HG02840 (cell line): Measurements from ENCODE around the gene ADPRS.

ENCODE experiments used
- ATAC-seq: cut with Tn5 transposase; IDR thresholded peaks from one replicate; pipeline ENCODE4 v1.9.1; 2021; ENCODE audit warnings: mild to moderate bottlenecking, moderate library complexity, moderate number of reproducible peaks; ENCODE audit not compliant: unreplicated experiment, low FRiP score

Gene ADPRS

DNA sequence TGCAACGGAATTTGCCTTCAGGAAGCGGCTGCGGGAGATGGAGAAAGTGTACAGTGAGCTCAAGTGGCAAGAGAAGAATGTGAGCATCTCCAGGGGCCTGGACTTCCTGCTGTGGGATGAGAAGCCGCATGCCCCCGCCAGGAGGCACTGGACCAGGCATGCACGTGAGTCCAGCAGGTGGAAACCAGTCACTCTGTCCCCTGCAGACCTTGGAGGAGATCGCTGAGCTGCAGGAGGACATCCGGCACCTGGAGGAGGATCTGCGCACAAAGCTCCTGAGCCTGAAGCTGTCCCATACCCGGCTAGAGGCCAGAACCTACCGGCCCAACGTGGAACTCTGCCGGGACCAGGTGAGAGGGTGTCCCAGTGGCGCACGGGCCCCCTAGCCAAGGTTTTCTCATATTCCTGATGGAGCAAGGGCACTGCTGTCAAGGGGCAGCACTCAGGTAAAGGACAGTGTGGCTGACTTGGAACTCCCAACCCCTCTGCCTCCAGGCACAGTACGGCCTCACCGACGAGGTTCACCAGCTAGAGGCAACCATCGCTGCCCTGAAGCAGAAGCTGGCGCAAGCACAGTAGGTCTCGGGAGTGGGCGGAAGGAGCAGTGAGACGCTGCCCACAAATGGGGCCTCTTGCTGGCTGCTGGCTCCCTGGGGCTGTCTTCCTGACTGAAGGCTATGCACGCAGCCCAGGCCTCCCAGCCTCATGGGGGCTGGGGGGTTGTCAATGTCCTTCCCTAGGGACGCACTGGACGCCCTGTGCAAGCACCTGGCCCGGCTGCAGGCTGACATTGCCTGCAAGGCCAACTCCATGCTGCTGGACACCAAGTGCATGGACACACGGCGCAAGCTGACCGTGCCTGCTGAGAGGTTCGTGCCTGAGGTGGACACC, 1.2 kb upstream of the ADPRS start:
- ATAC-seq, result no peak

DNA sequence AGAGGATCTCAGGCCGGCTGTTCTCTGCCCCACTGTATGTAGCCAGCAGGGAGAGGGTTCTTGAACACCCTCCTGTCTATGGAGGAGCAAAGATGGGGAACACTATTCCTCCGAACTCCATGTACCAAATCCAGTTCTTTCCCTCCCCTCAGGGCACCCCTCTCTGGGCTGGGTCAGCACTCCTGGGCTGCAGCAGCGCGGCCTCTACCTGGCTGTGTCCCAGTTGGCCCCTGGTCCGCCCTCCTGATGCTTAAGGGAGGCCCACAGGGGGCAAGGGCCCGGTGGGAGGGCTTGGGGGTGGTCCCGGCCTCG, 471 bp upstream of the ADPRS start:
- no peak for ATAC-seq

DNA sequence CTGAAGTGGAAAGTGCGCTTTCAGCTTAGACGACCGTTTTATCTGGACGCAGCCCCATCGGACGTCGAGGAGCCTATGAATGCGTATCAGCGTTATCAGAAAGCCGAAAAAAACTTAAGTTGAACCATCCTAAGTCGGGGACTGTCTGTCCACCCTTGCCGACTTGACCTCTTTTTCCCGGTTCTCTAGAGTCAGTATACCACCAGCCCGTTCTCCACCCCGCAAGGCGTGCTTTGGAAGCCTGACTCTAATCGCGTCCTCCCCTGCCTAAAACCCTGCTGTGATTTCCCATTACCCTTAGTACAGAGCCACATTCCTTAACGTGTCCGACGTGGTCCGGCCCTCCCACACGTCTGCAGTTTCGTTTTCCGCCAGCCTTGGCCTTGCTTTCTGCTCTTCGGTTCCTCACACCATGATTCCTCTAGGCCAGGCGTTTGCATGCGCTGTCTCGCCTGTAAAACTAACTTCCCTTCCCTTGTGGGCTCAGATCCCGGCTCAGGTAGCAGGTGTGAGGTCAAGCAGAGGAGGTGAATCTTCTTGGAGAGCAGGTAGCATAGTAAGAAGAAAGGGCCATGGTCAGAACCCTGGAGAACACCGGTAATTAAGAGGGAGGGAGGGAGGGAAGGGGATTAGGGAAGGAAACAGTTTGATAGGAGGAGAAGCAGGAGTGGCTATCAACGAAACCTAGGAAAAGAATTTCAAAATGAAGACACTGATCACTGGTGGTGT, 865 bp downstream of the ADPRS start:
- no peak for ATAC-seq

DNA sequence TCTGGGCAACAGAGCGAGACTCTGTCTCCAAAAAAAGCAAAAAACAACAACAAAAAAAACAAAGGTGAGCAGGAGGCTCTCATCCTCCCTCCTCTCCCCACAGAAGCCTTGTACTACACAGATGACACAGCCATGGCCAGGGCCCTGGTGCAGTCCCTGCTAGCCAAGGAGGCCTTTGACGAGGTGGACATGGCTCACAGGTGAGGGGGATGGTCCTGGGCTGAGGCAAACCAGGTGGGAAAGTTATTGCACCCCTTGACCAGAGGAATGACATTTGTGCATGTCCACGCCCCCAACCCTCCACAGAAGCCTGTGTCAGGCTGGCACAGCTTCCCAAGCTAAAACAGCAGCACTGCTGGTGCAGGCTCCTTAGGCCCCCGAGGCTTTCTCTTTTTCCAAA, 2.4 kb downstream of the ADPRS start:
- ATAC-seq, result no peak

DNA sequence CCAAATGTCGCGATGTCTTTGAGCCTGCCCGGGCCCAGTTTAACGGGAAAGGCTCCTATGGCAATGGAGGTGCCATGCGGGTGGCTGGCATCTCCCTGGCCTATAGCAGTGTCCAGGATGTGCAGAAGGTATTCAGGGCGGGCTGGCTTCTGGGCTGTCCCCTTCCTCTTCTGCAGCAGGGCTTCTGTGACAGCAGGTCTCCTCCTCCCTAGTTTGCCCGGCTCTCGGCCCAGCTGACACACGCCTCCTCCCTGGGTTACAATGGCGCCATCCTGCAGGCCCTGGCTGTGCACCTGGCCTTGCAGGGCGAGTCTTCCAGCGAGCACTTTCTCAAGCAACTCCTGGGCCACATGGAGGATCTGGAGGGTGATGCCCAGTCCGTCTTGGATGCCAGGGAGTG, 3.0 kb downstream of the ADPRS start:
- no peak for ATAC-seq

DNA sequence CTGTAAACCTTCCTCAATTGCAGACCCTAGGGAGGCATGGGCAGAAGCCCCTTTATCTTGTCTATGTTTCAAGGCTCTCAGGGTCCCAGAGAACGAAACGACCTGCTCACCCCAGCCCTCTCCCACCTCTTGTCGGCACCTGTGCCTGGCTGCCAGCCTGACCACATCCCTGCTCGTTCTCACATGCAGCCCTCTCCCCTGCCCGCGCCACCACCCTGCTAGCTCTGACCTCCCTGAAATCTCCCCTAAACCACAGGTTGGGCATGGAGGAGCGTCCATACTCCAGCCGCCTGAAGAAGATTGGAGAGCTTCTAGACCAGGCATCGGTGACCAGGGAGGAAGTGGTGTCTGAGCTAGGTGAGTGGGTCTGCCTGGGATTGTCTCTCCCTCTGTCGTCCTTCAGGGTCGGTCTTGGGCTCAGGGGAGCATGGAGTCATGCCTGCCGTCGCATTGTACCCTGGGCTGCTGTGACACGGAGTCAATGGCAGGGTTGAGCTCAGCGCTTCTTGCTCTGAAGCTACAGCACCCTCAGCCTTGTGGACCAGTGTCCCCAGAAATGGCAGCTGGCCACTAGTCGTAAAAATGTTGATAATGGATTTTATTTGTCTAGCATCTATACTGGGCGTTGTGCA, 3.6 kb downstream of the ADPRS start:
- no peak for ATAC-seq

DNA sequence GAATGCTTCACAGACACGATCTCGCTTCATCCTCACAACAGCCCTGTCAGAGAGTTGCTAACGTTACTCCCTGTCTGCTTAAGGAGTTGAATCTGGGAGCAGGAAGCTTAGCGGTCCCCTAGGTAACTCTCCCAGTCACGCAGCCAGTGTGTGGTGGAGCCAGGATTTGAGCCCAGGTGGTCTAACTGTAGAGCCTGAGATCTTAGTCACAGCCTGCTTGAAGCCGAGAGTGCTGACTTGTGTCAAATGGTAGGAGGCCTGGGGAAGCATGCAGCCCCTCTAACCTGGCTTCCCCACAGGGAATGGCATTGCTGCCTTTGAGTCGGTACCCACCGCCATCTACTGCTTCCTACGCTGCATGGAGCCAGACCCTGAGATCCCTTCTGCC, 4.1 kb downstream of the ADPRS start:
- no peak for ATAC-seq

DNA sequence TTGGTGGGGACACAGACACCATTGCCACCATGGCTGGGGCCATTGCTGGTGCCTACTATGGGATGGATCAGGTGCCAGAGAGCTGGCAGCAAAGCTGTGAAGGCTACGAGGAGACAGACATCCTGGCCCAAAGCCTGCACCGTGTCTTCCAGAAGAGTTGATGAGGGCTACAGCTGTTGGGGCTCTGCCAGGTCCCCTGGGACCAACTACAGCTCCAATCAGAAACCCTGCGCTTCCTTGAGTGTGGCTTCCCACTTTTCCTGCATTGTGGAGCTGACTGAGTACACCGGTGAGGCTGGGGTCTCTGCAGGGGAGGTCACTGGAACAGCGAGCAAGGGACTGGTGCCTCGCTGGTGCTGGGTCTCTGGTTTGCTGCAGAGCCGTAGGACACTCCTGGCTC, 4.5 kb downstream of the ADPRS start:
- ATAC-seq, result no peak

DNA sequence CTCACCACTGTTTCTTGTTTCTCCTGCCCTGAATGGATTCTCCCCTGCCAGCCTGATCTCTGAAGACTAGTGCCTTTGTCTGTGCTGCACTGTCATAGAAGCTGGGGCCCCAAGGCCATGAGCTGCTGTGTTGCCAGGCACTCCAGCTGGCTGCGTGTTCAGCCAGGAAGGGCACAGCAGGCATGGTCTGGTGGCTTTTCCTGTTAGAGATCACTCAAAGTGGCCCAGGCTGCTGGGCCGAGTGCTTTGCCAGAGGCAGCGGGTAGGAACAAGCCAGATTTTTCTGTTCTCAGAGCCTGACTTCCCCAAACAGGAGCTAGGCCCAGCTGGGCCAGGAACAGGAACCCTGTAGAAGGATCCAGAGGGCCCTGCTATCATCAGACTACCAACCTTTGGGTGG, 5.2 kb downstream of the ADPRS start:
- ATAC-seq, result no peak

DNA sequence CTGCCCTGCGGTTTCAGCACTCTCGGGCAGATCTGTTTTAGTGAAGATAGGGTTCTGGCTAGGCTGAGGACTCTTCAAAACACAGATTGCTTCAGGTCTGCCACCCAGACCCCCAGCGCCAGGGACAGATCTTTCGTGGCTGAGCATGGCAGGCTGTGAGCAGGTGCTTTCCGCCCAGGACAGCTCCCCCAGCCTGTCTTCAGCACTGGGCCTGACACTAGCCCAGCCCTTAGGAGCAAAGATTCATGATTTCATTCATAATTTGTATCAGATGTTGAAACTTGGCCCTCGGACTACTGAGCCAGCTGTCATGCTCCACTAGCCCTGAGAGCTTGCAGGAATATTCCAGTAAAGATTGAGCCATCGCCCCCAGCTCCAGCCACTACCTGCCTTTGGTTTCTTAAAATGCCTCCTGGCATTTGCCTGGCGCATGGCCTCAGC, 5.9 kb downstream of the ADPRS start:
- ATAC-seq, result no peak

DNA sequence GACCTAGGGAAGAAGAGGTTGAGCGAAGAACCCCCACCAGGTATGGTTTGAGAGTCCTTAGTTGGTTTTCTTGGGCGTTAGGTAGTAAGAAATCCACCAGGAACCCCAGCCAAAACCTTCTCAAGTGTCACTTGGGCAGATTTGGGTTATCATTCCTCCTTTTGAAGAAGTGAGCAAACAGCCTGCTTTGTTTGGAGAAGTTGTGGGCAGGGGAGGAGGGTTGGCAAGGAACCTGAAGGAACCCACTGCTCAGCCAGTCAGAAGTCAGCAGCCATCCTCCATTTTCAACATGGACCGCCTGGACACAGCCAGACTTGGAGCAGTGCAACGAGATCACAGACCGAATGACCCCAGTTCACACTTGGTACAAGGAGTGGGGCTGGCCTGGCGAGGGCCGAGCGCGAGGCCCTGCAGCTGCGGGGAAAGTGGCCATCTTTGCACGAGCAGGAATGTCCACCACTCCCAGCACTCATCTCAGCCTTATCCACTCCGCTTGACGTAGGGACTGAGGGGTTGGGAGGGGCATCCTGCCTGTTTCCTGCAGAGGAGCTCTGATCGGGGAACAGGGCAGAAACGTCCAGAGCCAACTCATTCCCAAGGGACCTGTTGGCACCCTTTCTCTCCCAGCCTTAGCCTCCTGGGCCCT, 7.2 kb downstream of the ADPRS start:
- ATAC-seq, result no peak

DNA sequence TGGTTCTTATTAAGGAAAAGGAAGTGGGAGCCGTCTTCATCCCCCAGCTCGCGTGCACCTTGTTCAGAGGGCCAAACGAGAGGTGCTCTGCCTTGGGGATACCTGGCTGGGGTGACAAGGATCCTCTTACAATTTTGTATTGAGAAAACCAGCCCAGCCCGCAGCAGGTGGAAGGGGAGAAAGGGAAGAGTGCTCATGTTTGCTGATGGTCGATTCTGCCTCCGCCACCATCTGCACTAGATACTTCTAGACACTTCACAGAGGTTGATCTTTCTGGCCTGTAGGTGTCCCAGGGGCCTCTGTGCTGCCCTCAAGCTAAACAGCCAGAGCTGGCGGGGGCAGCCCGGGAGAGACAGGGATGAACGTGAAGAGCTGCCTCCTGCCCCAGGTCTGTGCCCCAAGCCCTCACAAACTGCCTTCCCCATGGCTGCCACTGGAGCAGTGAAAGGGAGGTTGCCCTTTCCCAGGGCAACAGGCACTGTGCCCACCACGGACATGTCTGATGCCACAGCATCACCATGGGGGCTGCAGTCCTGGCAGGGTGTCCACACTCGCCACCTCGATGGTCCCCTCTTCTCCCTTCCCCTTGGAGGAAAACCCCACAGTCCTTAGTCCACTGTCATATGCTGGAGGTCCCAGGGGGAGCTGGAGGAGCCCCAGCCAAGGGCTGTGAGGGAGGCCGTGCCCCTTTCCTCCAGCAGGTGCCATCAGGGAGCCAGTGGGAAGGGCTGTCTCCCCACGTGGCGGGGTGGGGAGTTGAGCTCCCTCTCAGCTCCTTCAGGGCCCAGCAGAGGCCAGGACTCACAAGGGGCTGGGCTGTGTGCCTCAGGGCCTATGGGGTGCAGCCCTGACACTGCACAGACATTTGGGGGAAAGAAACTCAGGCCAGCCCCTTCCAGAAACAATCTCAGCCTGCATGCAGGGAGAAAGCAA, 8.1 kb downstream of the ADPRS start:
- ATAC-seq, result no peak

DNA sequence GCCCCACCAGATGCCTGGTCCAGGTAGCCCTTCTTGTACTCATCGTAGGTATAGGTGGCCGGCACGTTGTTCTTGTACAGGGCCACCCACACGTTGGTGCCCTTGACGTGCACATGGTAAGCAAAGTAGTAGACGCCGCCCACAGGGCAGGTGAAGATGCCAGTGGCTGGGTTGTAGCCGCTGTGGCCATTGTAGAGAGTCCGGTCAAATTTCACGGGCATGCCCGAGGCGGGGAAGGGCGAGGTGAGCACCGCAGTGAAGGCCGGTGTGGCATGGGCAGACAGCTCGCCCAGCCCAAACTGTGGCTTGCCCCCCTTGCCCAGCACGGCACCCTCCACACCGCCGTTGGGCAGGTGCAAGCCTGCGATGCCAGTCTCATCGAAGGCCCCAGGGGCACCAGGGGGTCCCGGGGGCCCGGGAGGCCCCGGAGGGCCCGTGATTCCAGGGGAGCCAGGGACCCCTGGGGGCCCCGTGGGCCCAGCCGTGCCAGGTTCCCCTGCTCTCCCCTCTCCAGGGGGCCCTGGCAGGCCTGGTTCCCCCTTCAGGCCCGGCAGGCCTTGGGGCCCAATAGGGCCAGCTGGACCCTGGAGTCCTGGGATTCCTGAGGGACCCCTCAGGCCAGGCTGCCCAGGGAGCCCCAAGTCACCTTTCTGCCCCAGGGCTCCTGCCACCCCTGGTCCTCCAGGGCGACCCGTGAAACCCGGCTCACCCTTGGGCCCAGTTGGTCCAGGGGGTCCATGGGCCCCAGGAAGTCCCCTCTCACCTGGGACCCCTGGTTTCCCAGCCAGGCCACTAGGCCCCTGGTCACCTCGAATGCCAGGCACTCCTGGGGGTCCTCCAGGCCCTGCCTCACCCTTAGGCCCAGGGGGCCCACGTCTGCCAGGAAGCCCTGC, 9.2 kb downstream of the ADPRS start:
- no peak for ATAC-seq

DNA sequence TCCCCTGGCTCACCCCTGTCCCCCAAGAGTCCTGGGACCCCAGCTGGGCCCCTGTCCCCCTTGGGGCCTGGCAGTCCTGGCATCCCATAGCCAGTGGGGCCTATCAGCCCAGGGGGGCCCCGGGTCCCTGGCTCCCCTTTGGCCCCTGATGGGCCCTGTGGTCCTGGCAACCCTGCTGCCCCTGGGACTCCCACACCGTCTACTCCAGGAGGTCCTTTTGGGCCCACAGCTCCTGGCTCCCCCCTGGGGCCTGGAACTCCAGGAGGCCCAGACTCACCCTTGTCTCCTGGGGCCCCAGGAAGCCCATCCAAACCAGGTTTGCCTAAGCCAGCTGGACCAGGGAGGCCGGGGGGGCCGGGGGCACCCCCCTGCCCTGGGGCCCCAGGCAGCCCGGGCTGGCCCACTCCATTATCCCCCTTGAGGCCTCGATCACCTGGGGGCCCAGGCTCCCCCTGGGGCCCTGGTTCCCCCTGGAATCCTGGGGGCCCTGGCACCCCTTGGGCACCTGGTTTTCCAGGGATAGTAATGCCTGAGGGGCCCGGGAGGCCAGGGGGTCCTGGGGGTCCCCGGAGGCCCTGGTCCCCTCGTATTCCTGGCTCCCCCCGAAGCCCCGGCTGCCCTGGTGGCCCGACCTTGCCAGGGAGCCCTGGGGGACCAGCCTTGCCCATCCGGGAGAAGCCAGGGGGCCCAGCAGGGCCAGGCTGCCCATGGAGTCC, 10.1 kb downstream of the ADPRS start:
- no peak for ATAC-seq

DNA sequence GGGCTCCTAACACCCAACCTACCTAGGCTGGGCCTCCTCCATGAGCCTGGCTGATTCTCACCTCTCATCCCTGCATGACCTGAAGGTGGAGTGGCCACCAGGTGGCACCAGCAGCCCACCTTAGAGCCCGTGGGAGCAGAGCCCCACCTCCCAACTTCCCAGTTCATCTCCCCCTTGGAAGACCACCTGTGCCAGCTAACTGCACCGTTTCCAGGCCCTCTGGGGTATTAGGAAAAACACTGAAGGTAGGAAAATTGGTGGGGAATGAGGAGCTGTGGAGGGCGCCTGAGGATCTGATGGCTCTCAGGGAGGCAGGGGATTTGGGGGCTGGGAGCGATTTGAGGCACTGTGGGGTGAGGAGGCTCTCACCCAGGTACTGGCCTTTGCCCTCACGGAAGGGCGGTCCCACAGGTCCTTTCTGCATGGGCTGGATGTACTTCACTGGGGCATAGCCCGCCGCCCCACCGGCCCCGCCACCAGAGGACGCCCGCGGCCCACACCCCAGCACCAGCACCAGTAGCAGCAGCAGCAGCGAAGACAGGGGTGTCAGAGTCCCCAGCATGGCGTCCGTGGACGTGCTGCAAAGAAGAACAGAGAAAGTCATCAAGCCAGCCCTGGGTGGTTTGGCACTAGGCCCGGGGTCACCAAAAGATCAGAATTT, 11.1 kb downstream of the ADPRS start:
- no peak for ATAC-seq

DNA sequence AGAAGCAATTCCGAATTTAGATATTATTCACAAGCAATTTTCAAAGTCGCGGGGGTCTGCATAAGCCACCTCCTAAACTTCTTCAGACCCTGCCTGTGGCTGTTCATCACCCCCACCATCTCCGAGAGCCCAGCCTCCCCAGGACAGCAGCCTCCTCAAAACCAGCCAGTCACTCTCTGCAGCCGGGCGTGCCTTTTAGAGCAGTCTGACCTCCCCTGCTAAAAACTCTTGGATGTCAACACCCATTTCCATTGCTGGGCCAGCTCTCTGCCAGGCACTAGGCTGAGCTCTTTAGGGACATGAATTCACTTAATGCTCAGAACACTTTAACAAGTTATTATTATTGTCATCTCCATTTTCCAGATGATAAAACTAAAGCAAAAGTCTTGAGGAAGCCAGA, 11.7 kb downstream of the ADPRS start:
- ATAC-seq, result no peak

DNA sequence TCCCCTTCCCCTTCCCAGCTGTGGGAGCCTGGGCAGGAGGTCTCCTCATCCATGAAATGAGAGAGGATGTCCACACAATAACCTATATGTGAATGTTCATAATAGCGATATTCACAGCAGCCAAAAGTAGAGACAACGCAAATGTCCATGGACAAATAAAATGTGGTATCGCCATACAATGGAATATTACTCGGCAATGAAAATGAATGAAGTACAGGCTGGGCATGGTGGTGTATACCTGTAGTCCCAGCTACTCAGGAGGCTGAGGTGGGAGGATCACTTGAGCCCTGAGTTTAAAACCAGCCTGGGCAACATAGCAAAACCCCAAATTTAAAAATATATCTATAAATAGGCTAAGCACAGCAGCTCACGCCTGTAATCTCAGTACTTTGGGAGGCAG, 12.9 kb downstream of the ADPRS start:
- no peak for ATAC-seq

DNA sequence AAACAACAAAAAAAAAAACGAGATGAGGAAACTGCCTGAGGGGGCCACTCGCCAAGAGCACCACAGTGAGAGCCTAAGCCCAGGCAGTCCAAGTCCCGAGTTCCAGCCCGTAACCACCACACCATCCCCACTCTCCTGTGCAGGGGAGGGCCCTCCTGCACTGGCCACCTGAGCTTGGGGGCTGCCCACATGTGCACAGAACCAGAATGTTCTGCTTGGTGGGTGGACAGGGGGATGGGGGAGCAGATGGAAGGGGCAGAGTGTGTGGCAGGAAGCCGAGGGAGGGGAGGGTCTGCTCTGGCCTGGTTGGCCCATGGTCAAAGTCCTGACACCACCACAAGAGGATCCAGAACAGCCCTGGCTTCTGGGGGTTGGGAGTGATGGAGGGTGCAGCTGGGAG, 17.6 kb downstream of the ADPRS start:
- ATAC-seq, result no peak
